Body of pancreas (tissue), 4 donors: ENCODE results near the gene SLC25A42. TPM values are rescaled to one million over a fixed set of nuclear protein-coding genes. Genes with fewer than 3 reads are reported as not detected.

Source experiments
- ATAC-seq: fragments of 150-250 bp; one replicate; pipeline ENCODE4 v1.9.1; 2016
- DNase-seq, 4 donors: peaks; one replicate each; pipeline ENCODE4 v3.0.0-alpha.2; 2019
- H3K27ac ChIP-seq, 4 donors: fragments of 200-600 bp; sonication (generic); 1 replicate in 3 of 4; 2 replicates in 1 of 4; pipeline versions ENCODE4 v1.5.1 to v1.6.1; 2016 to 2019; ENCODE audit warnings: mild to moderate bottlenecking in 1 of 4, mixed read lengths in 1 of 4, moderate library complexity in 1 of 4
- H3K27me3 ChIP-seq, 2 donors: fragments of 200-600 bp; sonication (generic); one replicate each; pipeline ENCODE4 v1.6.0; 2016; ENCODE audit warnings: mild to moderate bottlenecking in 1 of 2
- H3K36me3 ChIP-seq, 2 donors: fragments of 200-600 bp; sonication (generic); replicated peaks in 1 of 2; 2 replicates each; pipeline ENCODE4 v1.5.1; 2016; ENCODE audit warnings: low read depth in 2 of 2; ENCODE audit not compliant: insufficient read depth in 1 of 2
- H3K4me1 ChIP-seq: fragments of 200-600 bp; sonication (generic); one replicate; pipeline ENCODE4 v1.6.0; 2016
- H3K4me3 ChIP-seq, 2 donors: fragments of 200-600 bp; sonication (generic); 1 replicate in 1 of 2; 2 replicates in 1 of 2; pipeline ENCODE4 v1.5.1; 2016 to 2019
- H3K9me3 ChIP-seq, 3 donors: fragments of 200-600 bp; sonication (generic); 1 replicate in 2 of 3; 2 replicates in 1 of 3; pipeline ENCODE4 v1.5.1; 2016
- POLR2A ChIP-seq, 3 donors: fragments of 450-650 bp; IDR thresholded peaks; one replicate each; pipeline ENCODE4 v1.6.1; 2016; ENCODE audit warnings: antibody characterized with exemption in 3 of 3, mild to moderate bottlenecking in 2 of 3
- WGBS, 2 donors: methylation state at CpG; one replicate each; pipeline ENCODE4 v1.1.5; 2017; 5-methylcytosine and 5-hydroxymethylcytosine counted together
- intact Hi-C: fragments of 100-400 bp; cut with DNase I; formaldehyde crosslinking; loops from one replicate; pipeline ENCODE4 v1.15.1; 2023
- total RNA-seq, 2 donors: library from RNA; depleted of rRNA; stranded (reverse); fragments of >200 nt; gene quantifications; one replicate each; pipeline ENCODE4 v1.1.0, GENCODE V29; 2016
- TF ChIP-seq, protein P1 (sequence below), 7 experiments: fragments of 450-650 bp in 4 of 7; fragments of 200-600 bp in 3 of 7; sonication (generic) in 3 of 7; IDR thresholded peaks; one replicate each; pipeline ENCODE4 v1.5.1; 2016 to 2019; ENCODE audit warnings: antibody characterized with exemption in 7 of 7

The SLC25A42 gene
- total RNA-seq, 2 donors from 2014 or later: 10.1 to 24.7 TPM

DNA sequence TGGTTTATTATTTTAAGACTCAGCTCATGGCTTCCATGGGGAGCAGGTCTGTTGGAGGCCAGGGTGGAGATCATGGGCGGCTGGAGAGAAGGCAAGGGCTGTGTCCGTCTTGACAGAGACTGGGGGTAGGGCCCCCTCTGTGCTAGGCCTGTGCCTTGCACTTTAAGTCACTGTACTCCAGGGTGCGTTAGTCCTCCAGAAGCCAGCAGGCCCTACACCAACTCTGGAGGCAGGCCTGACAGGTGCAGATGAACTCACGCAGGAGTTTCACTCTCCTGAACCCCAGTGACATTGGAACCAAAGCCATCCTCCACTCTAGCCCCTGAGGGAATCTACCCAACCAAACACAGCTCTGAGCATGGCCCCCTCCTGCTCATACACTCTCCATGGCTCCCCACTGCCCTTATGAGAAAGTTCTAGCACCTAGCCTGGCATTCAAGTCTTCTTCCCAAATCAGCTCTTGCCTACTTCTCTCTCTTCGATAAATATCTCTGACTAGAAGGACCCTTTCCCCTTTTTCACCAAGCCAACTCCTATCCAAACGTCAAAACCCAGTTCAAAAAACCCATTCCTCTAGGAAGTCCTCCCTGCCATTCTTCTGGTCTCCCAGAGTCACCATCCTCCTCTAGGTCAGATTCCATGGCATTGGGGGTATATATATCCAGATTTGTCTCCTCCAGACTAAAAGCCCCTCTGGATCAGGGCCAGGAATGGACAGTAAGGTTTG is 91.1 kb downstream of the SLC25A42 start:
- H3K4me3 ChIP-seq: no peak overlapping the region
- WGBS, 2 donors: 88 to 99% methylated on average over 3 to 6 of the region's 6 CpGs
- no peaks in the 10 kb centered on the region for H3K36me3 ChIP-seq
- no peaks in the 10 kb centered on the region for H3K9me3 ChIP-seq
- H3K27me3 ChIP-seq: no peaks in the 10 kb centered on the region
- intact Hi-C loops: no loop called here
- DNase-seq (no peak), ATAC-seq (no peak)
- H3K4me1 ChIP-seq: no peaks in the 10 kb centered on the region
- TF ChIP-seq, protein P1, sequence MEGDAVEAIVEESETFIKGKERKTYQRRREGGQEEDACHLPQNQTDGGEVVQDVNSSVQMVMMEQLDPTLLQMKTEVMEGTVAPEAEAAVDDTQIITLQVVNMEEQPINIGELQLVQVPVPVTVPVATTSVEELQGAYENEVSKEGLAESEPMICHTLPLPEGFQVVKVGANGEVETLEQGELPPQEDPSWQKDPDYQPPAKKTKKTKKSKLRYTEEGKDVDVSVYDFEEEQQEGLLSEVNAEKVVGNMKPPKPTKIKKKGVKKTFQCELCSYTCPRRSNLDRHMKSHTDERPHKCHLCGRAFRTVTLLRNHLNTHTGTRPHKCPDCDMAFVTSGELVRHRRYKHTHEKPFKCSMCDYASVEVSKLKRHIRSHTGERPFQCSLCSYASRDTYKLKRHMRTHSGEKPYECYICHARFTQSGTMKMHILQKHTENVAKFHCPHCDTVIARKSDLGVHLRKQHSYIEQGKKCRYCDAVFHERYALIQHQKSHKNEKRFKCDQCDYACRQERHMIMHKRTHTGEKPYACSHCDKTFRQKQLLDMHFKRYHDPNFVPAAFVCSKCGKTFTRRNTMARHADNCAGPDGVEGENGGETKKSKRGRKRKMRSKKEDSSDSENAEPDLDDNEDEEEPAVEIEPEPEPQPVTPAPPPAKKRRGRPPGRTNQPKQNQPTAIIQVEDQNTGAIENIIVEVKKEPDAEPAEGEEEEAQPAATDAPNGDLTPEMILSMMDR (IDR thresholded peaks at IDR 0.05): no peak
- TF ChIP-seq POLR2A (IDR thresholded peaks at IDR 0.05): no peak
- no peak overlapping the region for H3K27ac ChIP-seq

DNA sequence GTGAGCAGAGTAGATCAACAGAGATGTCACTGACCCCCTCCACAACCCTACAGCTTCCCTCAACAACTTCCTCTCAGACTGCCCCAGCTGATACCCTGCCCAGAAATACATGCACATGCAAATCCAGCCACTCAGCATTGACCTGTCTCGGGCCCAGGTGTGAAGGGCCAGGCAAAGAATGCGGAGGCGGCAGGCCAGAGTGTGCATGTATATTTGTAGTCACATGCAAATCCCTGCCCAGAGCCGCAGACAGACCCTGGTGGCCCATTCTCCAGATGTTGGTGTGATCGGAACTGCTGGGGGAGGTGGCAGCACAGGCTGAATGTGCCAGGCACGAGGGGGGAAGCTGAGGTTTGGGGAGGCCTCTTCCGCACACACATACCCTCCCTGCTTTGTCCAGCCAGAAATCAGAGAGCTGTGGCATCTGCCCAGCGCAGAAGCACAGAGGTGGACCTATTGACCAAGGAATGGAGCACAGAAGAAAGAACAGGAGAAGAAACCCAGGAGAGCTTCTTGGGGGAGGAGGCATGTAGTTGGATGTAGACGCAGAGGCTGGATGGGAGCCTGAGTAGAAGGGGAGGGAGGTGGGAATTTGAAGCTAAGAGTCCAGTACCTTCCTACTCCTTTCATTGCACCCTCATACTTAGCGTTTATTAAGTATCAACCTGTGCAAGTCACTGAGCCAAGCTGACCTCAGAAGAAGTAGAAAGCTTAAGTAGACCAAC is 91.9 kb downstream of the SLC25A42 start:
- intact Hi-C loops: no loop called here
- 93% methylated on average over 8 to 10 of the region's 10 CpGs for WGBS, 2 donors
- TF ChIP-seq, protein P1 (IDR thresholded peaks at IDR 0.05): no peak
- TF ChIP-seq POLR2A (IDR thresholded peaks at IDR 0.05): no peak
- Histone ChIP-seq H3K4me1 (no peaks in the 10 kb centered on the region), H3K27me3 (no peaks in the 10 kb centered on the region), H3K27ac (no peak overlapping the region), H3K4me3 (no peak overlapping the region), H3K9me3 (no peaks in the 10 kb centered on the region), H3K36me3 (no peaks in the 10 kb centered on the region)
- no peak for DNase-seq
- ATAC-seq: no peak

DNA sequence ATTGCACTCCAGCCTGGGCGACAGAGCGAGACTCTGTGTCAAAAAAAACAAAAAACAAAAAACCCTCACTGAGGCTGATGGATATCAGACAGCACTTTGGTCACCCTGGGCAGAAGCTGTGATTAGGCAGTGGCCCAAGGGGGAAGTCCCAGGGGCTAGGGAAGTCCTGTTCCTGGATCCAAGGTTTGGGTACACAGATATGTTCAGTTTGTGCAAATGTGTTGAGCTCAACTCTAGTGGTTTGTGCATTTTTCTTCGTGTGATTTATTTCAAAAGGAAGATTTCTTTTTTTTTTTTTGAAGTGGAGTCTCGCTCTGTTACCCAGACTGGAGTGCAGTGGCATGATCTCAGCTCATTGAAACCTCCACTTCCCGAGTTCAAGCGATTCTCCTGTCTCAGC is 94.0 kb downstream of the SLC25A42 start:
- intact Hi-C loops: no loop called here
- 80 to 91% methylated on average over 6 of the region's 6 CpGs for WGBS, 2 donors
- no peak for ATAC-seq

DNA sequence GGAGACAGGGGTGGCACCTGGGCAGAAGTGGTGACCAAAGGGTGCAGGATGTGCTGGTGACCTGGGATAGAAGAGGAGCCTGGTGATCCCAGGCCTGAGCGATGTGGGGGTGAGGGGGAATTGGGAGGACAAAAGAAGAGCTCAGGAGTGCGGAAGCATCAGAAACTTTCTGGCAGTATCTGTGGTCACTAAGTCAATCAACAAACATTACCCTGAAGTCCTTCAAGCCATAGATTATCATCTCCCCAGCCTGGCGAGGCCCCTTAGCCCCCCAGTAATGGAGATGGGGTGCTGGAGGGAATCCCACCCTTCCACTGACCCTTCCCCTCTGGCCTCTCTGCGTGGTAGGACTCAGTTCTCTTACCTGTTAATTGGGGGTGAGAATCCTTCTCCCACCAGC is 95.7 kb downstream of the SLC25A42 start:
- 79 to 84% methylated on average over 4 of the region's 4 CpGs for WGBS, 2 donors
- no peak overlapping the region for H3K4me3 ChIP-seq
- no peaks in the 10 kb centered on the region for H3K9me3 ChIP-seq
- TF ChIP-seq, protein P1 (IDR thresholded peaks at IDR 0.05): no peak
- no peak for TF ChIP-seq POLR2A (IDR thresholded peaks at IDR 0.05)
- no peak overlapping the region for H3K27ac ChIP-seq
- H3K27me3 ChIP-seq: no peaks in the 10 kb centered on the region
- ATAC-seq (no peak), DNase-seq (no peak)
- no peaks in the 10 kb centered on the region for H3K4me1 ChIP-seq
- intact Hi-C loops: no loop called here
- no peaks in the 10 kb centered on the region for H3K36me3 ChIP-seq

More for the DNA sequence above, 94.0 kb downstream of the SLC25A42 start:
- Histone ChIP-seq H3K4me3 (no peak overlapping the region), H3K4me1 (no peaks in the 10 kb centered on the region), H3K9me3 (no peaks in the 10 kb centered on the region), H3K36me3 (no peaks in the 10 kb centered on the region), H3K27ac (no peak overlapping the region), H3K27me3 (no peaks in the 10 kb centered on the region)
- no peak for DNase-seq
- TF ChIP-seq, protein P1 (IDR thresholded peaks at IDR 0.05): no peak
- TF ChIP-seq POLR2A (IDR thresholded peaks at IDR 0.05): no peak
